Left ventricle myocardium inferior (tissue), 1 donor: ENCODE results near the gene CIDEA. TPM values are rescaled to one million over a fixed set of nuclear protein-coding genes. Genes with fewer than 3 reads are reported as not detected.

Experiments
- DNase-seq: peaks from one replicate; pipeline ENCODE4 v3.0.0-alpha.2; 2020
- H3K27ac ChIP-seq: fragments of 200-600 bp; replicated peaks from 2 replicates; pipeline ENCODE4 v1.8.0; 2021
- H3K27me3 ChIP-seq: fragments of 200-600 bp; 2 replicates; pipeline ENCODE4 v1.8.0; 2021; ENCODE audit warnings: low read depth
- H3K36me3 ChIP-seq: fragments of 200-600 bp; 2 replicates; pipeline ENCODE4 v1.8.0; 2021
- H3K4me1 ChIP-seq: fragments of 200-600 bp; 2 replicates; pipeline ENCODE4 v1.8.0; 2021
- H3K4me3 ChIP-seq: fragments of 200-600 bp; 2 replicates; pipeline ENCODE4 v1.8.0; 2021; ENCODE audit warnings: mild to moderate bottlenecking, moderate library complexity
- H3K9me3 ChIP-seq: fragments of 200-600 bp; replicated peaks from 2 replicates; pipeline ENCODE4 v1.8.0; 2021
- CTCF ChIP-seq: fragments of 200-600 bp; IDR thresholded peaks from 2 replicates; pipeline ENCODE4 v1.8.0; 2021; ENCODE audit warnings: antibody characterized with exemption, mild to moderate bottlenecking, borderline replicate concordance
- intact Hi-C: fragments of 100-400 bp; cut with micrococcal nuclease; formaldehyde crosslinking; loops from one replicate; pipeline ENCODE4 v1.11.0; 2022
- total RNA-seq: library from RNA; stranded (reverse); fragmentation: NEBNext Ultra II Directional; extraction: Animal tissue kit (Norgen Biotek cat#: 25700); gene quantifications from one replicate; pipeline ENCODE4 v1.2.1, GENCODE V29; 2021
- donor health status: DM: no; HTN: yes; CAD: no; lungs with severe emphysema.

CIDEA gene
- total RNA-seq, 1 donor from 2014 or later: 0.33 TPM

GRCh38 chr18:12253027-12253426, 1.1 kb upstream of the CIDEA start:
- H3K4me3 ChIP-seq: peak overlapping the region; percentile 63
- no peaks in the 10 kb centered on the region for H3K9me3 ChIP-seq
- no peak for TF ChIP-seq CTCF
- DNase-seq: no peak
- intact Hi-C loops: no loop called here
- H3K4me1 ChIP-seq: peaks cover 37% of the 10 kb centered on the region
- peaks cover 53% of the 10 kb centered on the region for H3K27me3 ChIP-seq
- H3K27ac ChIP-seq: peak overlapping the region; percentile 6
- no peaks in the 10 kb centered on the region for H3K36me3 ChIP-seq

GRCh38 chr18:12253663-12254135, 462 bp upstream of the CIDEA start:
- no peak overlapping the region for H3K27ac ChIP-seq
- peaks cover 49% of the 10 kb centered on the region for H3K27me3 ChIP-seq
- DNase-seq: peak; percentile 49
- intact Hi-C loops: no loop called here
- no peaks in the 10 kb centered on the region for H3K9me3 ChIP-seq
- no peaks in the 10 kb centered on the region for H3K36me3 ChIP-seq
- peaks cover 37% of the 10 kb centered on the region for H3K4me1 ChIP-seq
- peak overlapping the region; percentile 63 for H3K4me3 ChIP-seq
- TF ChIP-seq CTCF: no peak

- Histone ChIP-seq H3K4me1 (peaks cover 37% of the 10 kb centered on the region), H3K4me3 (peak overlapping the region; percentile 63), H3K27ac (no peak overlapping the region), H3K27me3 (peaks cover 41% of the 10 kb centered on the region), H3K9me3 (no peaks in the 10 kb centered on the region), H3K36me3 (no peaks in the 10 kb centered on the region)
- no peak for TF ChIP-seq CTCF
- DNase-seq: no peak
- intact Hi-C loops: no loop called here
Measured at GRCh38 chr18:12254820-12255511, 805 bp downstream of the CIDEA start.

- intact Hi-C loops: no loop called here
- H3K27me3 ChIP-seq: peaks cover 41% of the 10 kb centered on the region
Measured at GRCh38 chr18:12255626-12256026, 1.5 kb downstream of the CIDEA start.

GRCh38 chr18:12256951-12257350, 2.8 kb downstream of the CIDEA start:
- Histone ChIP-seq H3K27me3 (peaks cover 41% of the 10 kb centered on the region), H3K4me1 (peaks cover 37% of the 10 kb centered on the region), H3K9me3 (no peaks in the 10 kb centered on the region), H3K4me3 (no peak overlapping the region), H3K27ac (no peak overlapping the region), H3K36me3 (no peaks in the 10 kb centered on the region)
- TF ChIP-seq CTCF: no peak
- intact Hi-C loops: no loop called here
- no peak for DNase-seq

More at GRCh38 chr18:12255626-12256026, 1.5 kb downstream of the CIDEA start:
- no peak for DNase-seq
- no peaks in the 10 kb centered on the region for H3K9me3 ChIP-seq
- no peak overlapping the region for H3K4me3 ChIP-seq
- H3K27ac ChIP-seq: no peak overlapping the region
- H3K36me3 ChIP-seq: no peaks in the 10 kb centered on the region
- no peak for TF ChIP-seq CTCF
- H3K4me1 ChIP-seq: peaks cover 37% of the 10 kb centered on the region
